K562 (cell line): ENCODE data around the gene PDIA3.

Experiments used
- ADNP ChIP-seq: fragments of 200-800 bp; sonication (Bioruptor generic); IDR thresholded peaks from 2 replicates; pipeline ENCODE4 v1.6.1; 2016; ENCODE audit warnings: missing genetic modification characterization, missing compliant biosample characterization
- EGR1 ChIP-seq: fragments of 450-650 bp; conservative IDR thresholded peaks from 2 replicates; pipeline ENCODE4 v1.6.1; 2017; ENCODE audit warnings: mild to moderate bottlenecking
- FOXM1 ChIP-seq, 2 experiments: fragments of 450-650 bp in 1 of 2; sonication (generic) in 1 of 2; formaldehyde crosslinking in 1 of 2; IDR thresholded peaks; 2 replicates each; pipeline versions ENCODE4 v1.6.1 to v1.9.0; 2017 to 2022; ENCODE audit warnings: low read depth in 2 of 2, mild to moderate bottlenecking in 2 of 2, missing genetic modification reagents in 1 of 2, moderate library complexity in 1 of 2
- TF ChIP-seq, protein P1 (sequence below): fragments of 450-650 bp; formaldehyde crosslinking; IDR thresholded peaks from 2 replicates; pipeline ENCODE4 v1.4.0; 2022; ENCODE audit warnings: missing genetic modification characterization

DNA sequence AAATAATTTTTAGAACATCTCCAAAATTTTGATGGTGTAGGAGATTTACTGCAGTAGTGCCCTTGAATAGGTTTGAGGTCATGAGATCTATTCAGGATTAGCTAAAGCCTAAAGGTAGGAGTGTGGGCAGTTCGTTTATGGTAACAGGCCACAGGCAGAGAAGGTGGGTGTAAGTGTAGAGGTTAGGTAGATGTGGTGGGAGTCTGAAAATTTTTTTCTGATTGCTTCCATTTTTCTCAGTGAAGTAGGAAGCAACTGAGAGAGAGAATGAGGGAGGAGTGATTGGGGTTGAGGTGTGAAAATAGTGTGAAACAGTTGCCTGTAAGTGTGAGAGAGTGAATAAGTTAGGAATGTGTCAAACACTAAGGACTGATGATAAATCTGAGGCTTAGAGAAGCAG is 32.8 kb downstream of the PDIA3 start:
- TF ChIP-seq, protein P1, sequence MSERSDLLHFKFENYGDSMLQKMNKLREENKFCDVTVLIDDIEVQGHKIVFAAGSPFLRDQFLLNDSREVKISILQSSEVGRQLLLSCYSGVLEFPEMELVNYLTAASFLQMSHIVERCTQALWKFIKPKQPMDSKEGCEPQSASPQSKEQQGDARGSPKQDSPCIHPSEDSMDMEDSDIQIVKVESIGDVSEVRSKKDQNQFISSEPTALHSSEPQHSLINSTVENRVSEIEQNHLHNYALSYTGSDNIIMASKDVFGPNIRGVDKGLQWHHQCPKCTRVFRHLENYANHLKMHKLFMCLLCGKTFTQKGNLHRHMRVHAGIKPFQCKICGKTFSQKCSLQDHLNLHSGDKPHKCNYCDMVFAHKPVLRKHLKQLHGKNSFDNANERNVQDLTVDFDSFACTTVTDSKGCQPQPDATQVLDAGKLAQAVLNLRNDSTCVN = no peak
- no peak for TF ChIP-seq ADNP
- no peak for TF ChIP-seq EGR1
- no peak for TF ChIP-seq FOXM1 (IDR thresholded peaks at IDR 0.05; ENCODE audit: low read depth)
- TF ChIP-seq FOXM1 (CRISPR knock-in tag; IDR thresholded peaks at IDR 0.05; ENCODE audit: low read depth) = no peak
